HL-60 (cell line): ENCODE results near the gene AFF3.

Experiments
- DNase-seq, 2 experiments: peaks; one replicate each; pipeline ENCODE4 v3.0.0-alpha.2; 2010 to 2020; ENCODE audit warnings: low read depth in 1 of 2, low spot score in 1 of 2
- H3K27ac ChIP-seq: fragments of 250-450 bp; sonication (Bioruptor Pico); replicated peaks from 2 replicates; pipeline ENCODE4 v1.5.1; 2020; ENCODE audit warnings: mild to moderate bottlenecking, moderate library complexity
- H3K27me3 ChIP-seq: fragments of 250-450 bp; sonication (Bioruptor Pico); 2 replicates; pipeline ENCODE4 v1.5.1; 2021; ENCODE audit warnings: mild to moderate bottlenecking, moderate library complexity; ENCODE audit not compliant: insufficient read depth, poor library complexity, severe bottlenecking
- H3K4me3 ChIP-seq: replicated peaks from 2 replicates; pipeline ENCODE4 v1.5.1; 2011; ENCODE audit warnings: mild to moderate bottlenecking, control low read depth, low read length; ENCODE audit not compliant: insufficient read depth
- GABPA ChIP-seq: IDR thresholded peaks from 2 replicates; pipeline ENCODE4 v1.6.1; 2012; ENCODE audit warnings: low read depth
- POLR2AphosphoS5 ChIP-seq: IDR thresholded peaks from 2 replicates; pipeline ENCODE4 v1.6.1; 2012; ENCODE audit warnings: low read depth
- SPI1 ChIP-seq: IDR thresholded peaks from 2 replicates; pipeline ENCODE4 v1.6.1; 2012; ENCODE audit warnings: low read depth, mild to moderate bottlenecking, borderline replicate concordance
- TF ChIP-seq, protein P1 (sequence below): IDR thresholded peaks from one replicate; pipeline ENCODE4 v1.5.1; 2011; ENCODE audit warnings: low read length, control low read depth, inconsistent platforms; ENCODE audit not compliant: insufficient read depth
- TF ChIP-seq, protein P2 (sequence below): IDR thresholded peaks from 2 replicates; pipeline ENCODE4 v1.6.1; 2012; ENCODE audit warnings: low read depth; ENCODE audit not compliant: insufficient replicate concordance

The AFF3 gene

DNA sequence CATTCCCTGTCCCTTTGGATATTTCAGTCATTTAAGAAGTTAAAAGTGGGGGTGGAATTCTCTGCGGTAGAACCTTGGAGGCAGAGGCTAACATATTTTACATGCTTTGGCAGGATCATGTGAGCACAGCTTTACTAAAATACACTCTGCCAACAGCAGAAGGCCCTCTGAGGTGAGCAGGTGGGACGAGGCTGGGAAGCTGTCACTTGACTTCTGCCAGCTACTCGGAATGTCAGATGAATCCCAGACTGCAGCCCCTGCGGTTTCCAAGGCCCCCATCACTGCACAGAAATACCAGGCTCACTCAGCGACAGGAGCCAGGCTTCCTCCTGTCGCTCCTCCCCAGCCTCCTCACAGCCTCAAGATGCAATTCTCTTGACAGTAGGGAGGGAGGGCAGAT is 431.7 kb downstream of the AFF3 start:
- Histone ChIP-seq H3K4me3 (no peak overlapping the region), H3K27me3 (no peaks in the 10 kb centered on the region), H3K27ac (no peak overlapping the region)
- DNase-seq, result no peak
- TF ChIP-seq, protein P1, sequence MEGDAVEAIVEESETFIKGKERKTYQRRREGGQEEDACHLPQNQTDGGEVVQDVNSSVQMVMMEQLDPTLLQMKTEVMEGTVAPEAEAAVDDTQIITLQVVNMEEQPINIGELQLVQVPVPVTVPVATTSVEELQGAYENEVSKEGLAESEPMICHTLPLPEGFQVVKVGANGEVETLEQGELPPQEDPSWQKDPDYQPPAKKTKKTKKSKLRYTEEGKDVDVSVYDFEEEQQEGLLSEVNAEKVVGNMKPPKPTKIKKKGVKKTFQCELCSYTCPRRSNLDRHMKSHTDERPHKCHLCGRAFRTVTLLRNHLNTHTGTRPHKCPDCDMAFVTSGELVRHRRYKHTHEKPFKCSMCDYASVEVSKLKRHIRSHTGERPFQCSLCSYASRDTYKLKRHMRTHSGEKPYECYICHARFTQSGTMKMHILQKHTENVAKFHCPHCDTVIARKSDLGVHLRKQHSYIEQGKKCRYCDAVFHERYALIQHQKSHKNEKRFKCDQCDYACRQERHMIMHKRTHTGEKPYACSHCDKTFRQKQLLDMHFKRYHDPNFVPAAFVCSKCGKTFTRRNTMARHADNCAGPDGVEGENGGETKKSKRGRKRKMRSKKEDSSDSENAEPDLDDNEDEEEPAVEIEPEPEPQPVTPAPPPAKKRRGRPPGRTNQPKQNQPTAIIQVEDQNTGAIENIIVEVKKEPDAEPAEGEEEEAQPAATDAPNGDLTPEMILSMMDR, result no peak
- no peak for TF ChIP-seq GABPA
- TF ChIP-seq SPI1, result no peak
- TF ChIP-seq, protein P2, sequence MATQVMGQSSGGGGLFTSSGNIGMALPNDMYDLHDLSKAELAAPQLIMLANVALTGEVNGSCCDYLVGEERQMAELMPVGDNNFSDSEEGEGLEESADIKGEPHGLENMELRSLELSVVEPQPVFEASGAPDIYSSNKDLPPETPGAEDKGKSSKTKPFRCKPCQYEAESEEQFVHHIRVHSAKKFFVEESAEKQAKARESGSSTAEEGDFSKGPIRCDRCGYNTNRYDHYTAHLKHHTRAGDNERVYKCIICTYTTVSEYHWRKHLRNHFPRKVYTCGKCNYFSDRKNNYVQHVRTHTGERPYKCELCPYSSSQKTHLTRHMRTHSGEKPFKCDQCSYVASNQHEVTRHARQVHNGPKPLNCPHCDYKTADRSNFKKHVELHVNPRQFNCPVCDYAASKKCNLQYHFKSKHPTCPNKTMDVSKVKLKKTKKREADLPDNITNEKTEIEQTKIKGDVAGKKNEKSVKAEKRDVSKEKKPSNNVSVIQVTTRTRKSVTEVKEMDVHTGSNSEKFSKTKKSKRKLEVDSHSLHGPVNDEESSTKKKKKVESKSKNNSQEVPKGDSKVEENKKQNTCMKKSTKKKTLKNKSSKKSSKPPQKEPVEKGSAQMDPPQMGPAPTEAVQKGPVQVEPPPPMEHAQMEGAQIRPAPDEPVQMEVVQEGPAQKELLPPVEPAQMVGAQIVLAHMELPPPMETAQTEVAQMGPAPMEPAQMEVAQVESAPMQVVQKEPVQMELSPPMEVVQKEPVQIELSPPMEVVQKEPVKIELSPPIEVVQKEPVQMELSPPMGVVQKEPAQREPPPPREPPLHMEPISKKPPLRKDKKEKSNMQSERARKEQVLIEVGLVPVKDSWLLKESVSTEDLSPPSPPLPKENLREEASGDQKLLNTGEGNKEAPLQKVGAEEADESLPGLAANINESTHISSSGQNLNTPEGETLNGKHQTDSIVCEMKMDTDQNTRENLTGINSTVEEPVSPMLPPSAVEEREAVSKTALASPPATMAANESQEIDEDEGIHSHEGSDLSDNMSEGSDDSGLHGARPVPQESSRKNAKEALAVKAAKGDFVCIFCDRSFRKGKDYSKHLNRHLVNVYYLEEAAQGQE, result no peak
- TF ChIP-seq POLR2AphosphoS5, result no peak

DNA sequence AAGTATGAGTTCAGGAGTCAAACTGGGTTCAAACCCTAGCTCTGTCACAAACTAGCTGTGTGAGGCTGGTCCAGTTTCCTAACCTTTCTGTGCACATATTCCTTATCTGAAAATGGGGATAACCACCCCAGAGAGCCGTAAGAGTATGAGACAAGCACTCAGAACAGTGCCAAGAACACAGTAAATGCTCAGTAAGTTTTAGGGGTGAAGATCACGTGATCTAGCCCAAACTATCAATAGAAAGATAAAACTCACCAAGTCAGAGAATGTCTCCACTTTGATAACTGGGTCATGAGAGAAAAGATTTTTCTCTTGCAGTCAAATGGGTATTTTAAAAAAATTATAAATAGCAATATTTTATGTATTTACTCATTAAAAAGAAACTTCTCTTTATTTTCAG is 433.2 kb downstream of the AFF3 start:
- no peak for DNase-seq
- TF ChIP-seq, protein P1, result no peak
- TF ChIP-seq SPI1 (no peak), POLR2AphosphoS5 (no peak), GABPA (no peak)
- TF ChIP-seq, protein P2, result no peak
- H3K4me3 ChIP-seq, result no peak overlapping the region
- H3K27me3 ChIP-seq, result no peaks in the 10 kb centered on the region
- no peak overlapping the region for H3K27ac ChIP-seq

DNA sequence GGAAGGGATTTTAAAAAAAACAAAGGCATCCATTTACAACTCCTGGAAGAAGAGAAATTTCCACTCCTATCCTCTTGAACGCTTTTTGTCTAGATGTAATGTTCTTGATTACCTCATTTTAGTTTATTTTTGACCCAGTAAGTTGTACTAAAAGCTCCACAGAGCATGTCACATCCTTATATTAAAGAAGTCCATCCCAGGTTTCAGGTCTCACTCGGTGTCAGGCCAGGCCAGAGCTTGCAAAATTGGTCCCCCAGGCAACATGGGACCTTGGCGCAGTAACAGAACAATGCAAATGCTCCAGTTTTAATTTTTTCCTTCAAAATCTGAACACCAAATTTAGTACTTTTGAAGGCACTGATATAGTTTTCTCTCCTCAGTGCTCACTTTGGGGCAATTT is 434.2 kb downstream of the AFF3 start:
- no peak for DNase-seq
- no peak overlapping the region for H3K4me3 ChIP-seq
- H3K27me3 ChIP-seq, result no peaks in the 10 kb centered on the region
- H3K27ac ChIP-seq, result no peak overlapping the region
- no peak for TF ChIP-seq SPI1
- TF ChIP-seq POLR2AphosphoS5, result no peak
- TF ChIP-seq GABPA, result no peak
- TF ChIP-seq, protein P1, result no peak
- TF ChIP-seq, protein P2, result no peak
